IMR-90 (cell line): ENCODE results near the gene HPF1. TPM values are rescaled to one million over a fixed set of nuclear protein-coding genes. Genes with fewer than 3 reads are reported as not detected.

Experiments
- ATAC-seq: fragments of 200-7000 bp; cut with Tn5 transposase; 2 replicates; pipeline ENCODE4 v1.9.1; 2020; ENCODE audit warnings: low read depth, mild to moderate bottlenecking, moderate library complexity
- BruUV-seq: library from RNA; stranded (reverse); fragments of 400-500 nt; replicated peaks from 2 replicates; lab custom pipeline; 2021; lab: Mats Ljungman, UMichigan
- CTCF ChIA-PET: fragments of 300-600 bp; formaldehyde crosslinking; extraction: SDS; loops from one replicate; lab custom pipeline; 2021; ENCODE audit warnings: antibody characterized with exemption; lab: Yijun Ruan, JAX
- POLR2A ChIA-PET: fragments of 300-600 bp; sonication (Branson Sonifier 250); formaldehyde crosslinking; loops from one replicate; lab custom pipeline; 2022; ENCODE audit warnings: antibody characterized with exemption; ENCODE audit not compliant: unreplicated experiment; lab: Charles Lee
- DNase-seq: peaks from one replicate; pipeline ENCODE4 v3.0.0; 2013
- H2AFZ ChIP-seq: replicated peaks from 2 replicates; pipeline ENCODE3; 2013; ENCODE audit warnings: low read length, mild to moderate bottlenecking; ENCODE audit not compliant: poor library complexity
- H2AK5ac ChIP-seq: 2 replicates; pipeline ENCODE4 v1.6.1; 2013; ENCODE audit warnings: low read depth, low read length, inconsistent platforms
- H2AK9ac ChIP-seq: replicated peaks from 2 replicates; pipeline ENCODE3; 2013; ENCODE audit warnings: mild to moderate bottlenecking, low read depth, low read length, moderate library complexity; ENCODE audit not compliant: poor library complexity
- H2BK120ac ChIP-seq: 2 replicates; pipeline ENCODE4 v1.6.1; 2013; ENCODE audit warnings: low read depth, low read length, inconsistent platforms
- H2BK15ac ChIP-seq: 3 replicates; pipeline ENCODE4 v1.6.1; 2013; ENCODE audit warnings: low read depth, low read length, inconsistent platforms
- H2BK20ac ChIP-seq: 2 replicates; pipeline ENCODE4 v1.6.1; 2013; ENCODE audit warnings: low read depth, mild to moderate bottlenecking, inconsistent platforms, low read length, moderate library complexity
- H2BK5ac ChIP-seq: 2 replicates; pipeline ENCODE4 v1.6.1; 2013; ENCODE audit warnings: mild to moderate bottlenecking, low read depth, low read length, inconsistent platforms; ENCODE audit not compliant: poor library complexity, severe bottlenecking
- H3K14ac ChIP-seq: replicated peaks from 2 replicates; pipeline ENCODE4 v1.6.1; 2013; ENCODE audit warnings: low read depth, low read length, inconsistent platforms
- H3K18ac ChIP-seq: 2 replicates; pipeline ENCODE4 v1.6.1; 2013; ENCODE audit warnings: low read depth, low read length, control low read depth
- H3K23ac ChIP-seq: 2 replicates; pipeline ENCODE4 v1.6.1; 2013; ENCODE audit warnings: low read depth, low read length, inconsistent platforms
- H3K27ac ChIP-seq: 2 replicates; pipeline ENCODE4 v1.5.1; 2013; ENCODE audit warnings: mild to moderate bottlenecking, control low read depth, low read length; ENCODE audit not compliant: insufficient read depth
- H3K27me3 ChIP-seq: 2 replicates; pipeline ENCODE4 v1.6.1; 2013; ENCODE audit warnings: low read length; ENCODE audit not compliant: control insufficient read depth, insufficient read depth
- H3K36me3 ChIP-seq: 2 replicates; pipeline ENCODE4 v1.6.1; 2013; ENCODE audit warnings: low read length, mixed read lengths; ENCODE audit not compliant: control insufficient read depth, insufficient read depth
- H3K4ac ChIP-seq: 2 replicates; pipeline ENCODE4 v1.6.1; 2013; ENCODE audit warnings: low read depth, low read length, inconsistent platforms
- H3K4me1 ChIP-seq: 2 replicates; pipeline ENCODE4 v1.6.1; 2013; ENCODE audit warnings: low read length, mixed read lengths; ENCODE audit not compliant: control insufficient read depth, insufficient read depth
- H3K4me2 ChIP-seq: 2 replicates; pipeline ENCODE4 v1.6.1; 2013; ENCODE audit warnings: low read depth, mild to moderate bottlenecking, control low read depth, low read length, moderate library complexity
- H3K4me3 ChIP-seq: 2 replicates; pipeline ENCODE4 v1.5.1; 2013; ENCODE audit warnings: low read depth, mild to moderate bottlenecking, control low read depth, low read length, moderate library complexity; ENCODE audit not compliant: insufficient read depth
- H3K56ac ChIP-seq: 2 replicates; pipeline ENCODE4 v1.6.1; 2013; ENCODE audit warnings: low read length, inconsistent platforms; ENCODE audit not compliant: insufficient read depth; ENCODE audit errors: extremely low read depth
- H3K79me1 ChIP-seq, 2 experiments: 2 replicates each; pipeline ENCODE4 v1.6.1; 2013; ENCODE audit warnings: low read length in 2 of 2, inconsistent platforms in 1 of 2, low read depth in 1 of 2
- H3K9ac ChIP-seq: 2 replicates; pipeline ENCODE4 v1.6.1; 2013; ENCODE audit warnings: low read depth, low read length, control low read depth
- H3K9me1 ChIP-seq: 2 replicates; pipeline ENCODE4 v1.6.1; 2013; ENCODE audit warnings: low read length, inconsistent platforms; ENCODE audit not compliant: insufficient read depth
- H3K9me3 ChIP-seq: 2 replicates; pipeline ENCODE4 v1.6.1; 2013; ENCODE audit warnings: low read length; ENCODE audit not compliant: control insufficient read depth, insufficient read depth
- H4K20me1 ChIP-seq: 2 replicates; pipeline ENCODE4 v1.6.1; 2013; ENCODE audit warnings: low read length, inconsistent platforms; ENCODE audit not compliant: insufficient read depth
- H4K5ac ChIP-seq: 2 replicates; pipeline ENCODE4 v1.6.1; 2013; ENCODE audit warnings: mild to moderate bottlenecking, low read depth, low read length, control low read depth
- H4K8ac ChIP-seq, 2 experiments: 2 replicates each; pipeline ENCODE4 v1.6.1; 2013; ENCODE audit warnings: low read depth in 2 of 2, low read length in 2 of 2, control low read depth in 1 of 2, inconsistent platforms in 1 of 2
- H4K91ac ChIP-seq: 2 replicates; pipeline ENCODE4 v1.6.1; 2013; ENCODE audit warnings: low read depth, low read length, inconsistent platforms; ENCODE audit not compliant: insufficient read depth
- BHLHE40 ChIP-seq: fragments of 150-350 bp; IDR thresholded peaks from 2 replicates; pipeline ENCODE4 v1.6.1; 2016; ENCODE audit warnings: mild to moderate bottlenecking, low read depth, low read length
- CHD1 ChIP-seq: IDR thresholded peaks from 2 replicates; pipeline ENCODE4 v1.6.1; 2012; ENCODE audit warnings: low read depth, low read length, improper control_type of control experiment
- ELK1 ChIP-seq: fragments of 150-350 bp; IDR thresholded peaks from 2 replicates; pipeline ENCODE4 v1.6.1; 2016; ENCODE audit warnings: low read depth, mild to moderate bottlenecking, low read length, moderate library complexity, borderline replicate concordance
- FOS ChIP-seq: fragments of 150-350 bp; IDR thresholded peaks from 2 replicates; pipeline ENCODE4 v1.6.1; 2016; ENCODE audit warnings: low read depth, low read length
- MXI1 ChIP-seq: IDR thresholded peaks from 2 replicates; pipeline ENCODE4 v1.6.1; 2012; ENCODE audit warnings: low read depth, mild to moderate bottlenecking, low read length, moderate library complexity, borderline replicate concordance
- NFE2L2 ChIP-seq: fragments of 150-350 bp; IDR thresholded peaks from 2 replicates; pipeline ENCODE4 v1.6.1; 2016; ENCODE audit warnings: low read depth, mild to moderate bottlenecking, low read length
- POLR2A ChIP-seq: IDR thresholded peaks from 2 replicates; pipeline ENCODE4 v1.6.1; 2012; ENCODE audit warnings: mild to moderate bottlenecking, low read depth, low read length
- RFX5 ChIP-seq: IDR thresholded peaks from 2 replicates; pipeline ENCODE4 v1.8.0; 2012; ENCODE audit warnings: low read depth, mild to moderate bottlenecking, low read length, moderate library complexity
- SMC3 ChIP-seq: fragments of 150-350 bp; IDR thresholded peaks from 2 replicates; pipeline ENCODE4 v1.6.1; 2016; ENCODE audit warnings: low read depth, mild to moderate bottlenecking, antibody characterized with exemption, low read length, moderate library complexity
- WGBS, 2 experiments: methylation state at CpG; one replicate each; pipeline versions ENCODE4 v1.1.5 to v1.1.7; 2013; ENCODE audit warnings: missing lambda C conversion rate in 2 of 2; ENCODE audit not compliant: insufficient read length in 1 of 2; ENCODE audit errors: extremely low coverage in 2 of 2; 5-methylcytosine and 5-hydroxymethylcytosine counted together
- dilution Hi-C: fragments of 300-500 bp; cut with HindIII; formaldehyde crosslinking; loops from one replicate; pipeline ENCODE4 v1.14.3; 2018; ENCODE audit warnings: low sequenced_read_pairs; ENCODE audit not compliant: unreplicated experiment
- in situ Hi-C: fragments of 300-500 bp; cut with MboI; formaldehyde crosslinking; loops from 3 replicates; pipeline ENCODE4 v1.14.3; 2019; ENCODE audit warnings: low sequenced_read_pairs, inconsistent platforms, mixed read lengths
- intact Hi-C: fragments of 100-400 bp; cut with micrococcal nuclease; formaldehyde crosslinking; loops from 2 replicates; pipeline ENCODE4 v1.10.0; 2022
- polyA plus RNA-seq, 3 experiments: library from polyadenylated mRNA; depleted of rRNA; stranded (reverse); fragments of >200 nt; gene quantifications; 2 replicates each; pipeline ENCODE4 v1.2.3, GENCODE V29; 2012; ENCODE audit warnings: low replicate concordance in 1 of 3
- total RNA-seq: library from RNA; depleted of rRNA; stranded (reverse); fragments of >200 nt; gene quantifications from 2 replicates; pipeline ENCODE4 v1.2.3, GENCODE V29; 2012
- TF ChIP-seq, protein P1 (sequence below): conservative IDR thresholded peaks from 2 replicates; pipeline ENCODE4 v1.5.1; 2012; ENCODE audit warnings: mild to moderate bottlenecking, low read depth, low read length, improper control_type of control experiment
- TF ChIP-seq, protein P2 (sequence below): fragments of 150-350 bp; IDR thresholded peaks from 2 replicates; pipeline ENCODE4 v1.6.1; 2017; ENCODE audit warnings: mild to moderate bottlenecking, antibody characterized with exemption, low read length, low read depth

Gene HPF1
- total and polyA plus RNA-seq, 2 of the 4 experiments (the other 2 are of a cell fraction): 15.2 to 24.9 TPM

DNA sequence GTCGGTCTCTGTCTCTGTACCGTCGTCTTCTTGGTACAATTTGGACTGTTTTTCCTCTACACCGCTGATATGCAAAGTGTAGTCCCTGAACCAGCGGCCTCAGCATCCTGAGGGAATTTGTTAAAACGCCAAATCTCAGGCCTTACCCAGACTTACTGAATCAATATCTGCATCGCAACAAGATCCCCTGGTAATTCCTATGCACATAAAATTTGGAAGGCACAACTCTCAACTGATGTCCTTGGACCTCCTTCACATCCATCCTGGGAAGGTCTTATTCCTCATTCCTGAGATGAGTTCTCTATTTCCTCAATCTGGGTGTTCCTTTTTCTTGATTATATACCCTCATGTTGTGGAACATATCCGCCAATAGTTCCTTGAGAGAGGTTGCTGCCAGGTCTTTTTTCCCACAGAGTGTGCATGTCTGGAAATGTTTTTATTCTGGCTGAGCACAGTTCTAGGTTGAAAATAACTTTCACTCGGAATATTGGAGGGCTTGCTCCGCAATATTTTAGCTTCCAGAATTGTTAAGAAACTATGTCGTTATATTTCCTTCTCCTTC is 738 bp upstream of the HPF1 start:
- H3K56ac ChIP-seq: no peak overlapping the region
- 72% methylated on average over 8 of the region's 11 CpGs; no CpG with 5 or more reads in 1 of the 2 experiments for WGBS, 2 experiments
- H3K27me3 ChIP-seq: no peaks in the 10 kb centered on the region; the same call in none of the 2 replicates
- H3K27ac ChIP-seq: no peak overlapping the region
- no peak for TF ChIP-seq NFE2L2
- TF ChIP-seq FOS: no peak
- TF ChIP-seq, protein P1, sequence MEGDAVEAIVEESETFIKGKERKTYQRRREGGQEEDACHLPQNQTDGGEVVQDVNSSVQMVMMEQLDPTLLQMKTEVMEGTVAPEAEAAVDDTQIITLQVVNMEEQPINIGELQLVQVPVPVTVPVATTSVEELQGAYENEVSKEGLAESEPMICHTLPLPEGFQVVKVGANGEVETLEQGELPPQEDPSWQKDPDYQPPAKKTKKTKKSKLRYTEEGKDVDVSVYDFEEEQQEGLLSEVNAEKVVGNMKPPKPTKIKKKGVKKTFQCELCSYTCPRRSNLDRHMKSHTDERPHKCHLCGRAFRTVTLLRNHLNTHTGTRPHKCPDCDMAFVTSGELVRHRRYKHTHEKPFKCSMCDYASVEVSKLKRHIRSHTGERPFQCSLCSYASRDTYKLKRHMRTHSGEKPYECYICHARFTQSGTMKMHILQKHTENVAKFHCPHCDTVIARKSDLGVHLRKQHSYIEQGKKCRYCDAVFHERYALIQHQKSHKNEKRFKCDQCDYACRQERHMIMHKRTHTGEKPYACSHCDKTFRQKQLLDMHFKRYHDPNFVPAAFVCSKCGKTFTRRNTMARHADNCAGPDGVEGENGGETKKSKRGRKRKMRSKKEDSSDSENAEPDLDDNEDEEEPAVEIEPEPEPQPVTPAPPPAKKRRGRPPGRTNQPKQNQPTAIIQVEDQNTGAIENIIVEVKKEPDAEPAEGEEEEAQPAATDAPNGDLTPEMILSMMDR: no peak
- TF ChIP-seq, protein P2, sequence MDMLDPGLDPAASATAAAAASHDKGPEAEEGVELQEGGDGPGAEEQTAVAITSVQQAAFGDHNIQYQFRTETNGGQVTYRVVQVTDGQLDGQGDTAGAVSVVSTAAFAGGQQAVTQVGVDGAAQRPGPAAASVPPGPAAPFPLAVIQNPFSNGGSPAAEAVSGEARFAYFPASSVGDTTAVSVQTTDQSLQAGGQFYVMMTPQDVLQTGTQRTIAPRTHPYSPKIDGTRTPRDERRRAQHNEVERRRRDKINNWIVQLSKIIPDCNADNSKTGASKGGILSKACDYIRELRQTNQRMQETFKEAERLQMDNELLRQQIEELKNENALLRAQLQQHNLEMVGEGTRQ: no peak
- no peak for TF ChIP-seq SMC3
- TF ChIP-seq CHD1: no peak
- TF ChIP-seq POLR2A: no peak
- no peak for TF ChIP-seq RFX5
- TF ChIP-seq ELK1: no peak
- TF ChIP-seq BHLHE40: no peak
- TF ChIP-seq MXI1: no peak
- H3K9ac ChIP-seq: no peak overlapping the region
- dilution Hi-C loops (no loop called here), intact Hi-C loops (no loop called here), in situ Hi-C loops (no loop called here)
- H3K14ac ChIP-seq: no peak overlapping the region
- H2AFZ ChIP-seq: peak overlapping the region; percentile 79
- no peak overlapping the region for H3K18ac ChIP-seq
- H3K9me3 ChIP-seq: no peaks in the 10 kb centered on the region
- no peak overlapping the region for H3K4me2 ChIP-seq
- no peak overlapping the region for H2AK5ac ChIP-seq
- ChIA-PET POLR2A (no interaction called here), CTCF (no interaction called here)
- no peak overlapping the region for H2AK9ac ChIP-seq
- no peaks in the 10 kb centered on the region for H3K36me3 ChIP-seq
- H3K23ac ChIP-seq: no peak overlapping the region
- no peaks in the 10 kb centered on the region for H4K20me1 ChIP-seq
- no peak overlapping the region for H2BK120ac ChIP-seq
- H3K4ac ChIP-seq: no peak overlapping the region
- no peak overlapping the region for H4K5ac ChIP-seq
- no TSS peak for BruUV-seq
- no peak overlapping the region for H4K91ac ChIP-seq
- ATAC-seq: no peak
- H2BK5ac ChIP-seq: no peak overlapping the region
- no peak for DNase-seq
- no peak overlapping the region for H2BK15ac ChIP-seq
- peaks cover 2% of the 10 kb centered on the region; the same call in 1 of the 2 replicates for H3K9me1 ChIP-seq
- no peak overlapping the region for H2BK20ac ChIP-seq
- H3K4me3 ChIP-seq: no peak overlapping the region
- H4K8ac ChIP-seq: no peak overlapping the region
- H3K79me1 ChIP-seq: peaks cover 14 to 16% of the 10 kb centered on the region in 2 experiments
- H3K4me1 ChIP-seq: peaks cover 1% of the 10 kb centered on the region; the same call in 1 of the 2 replicates
